CD14-positive monocyte (primary cell): ENCODE results near the gene RUNX2. TPM values are rescaled to one million over a fixed set of nuclear protein-coding genes. Genes with fewer than 3 reads are reported as not detected.

ENCODE experiments used
- DNase-seq, 3 donors: peaks; one replicate each; pipeline ENCODE4 v3.0.0-alpha.2; 2011 to 2022
- H2AFZ ChIP-seq: 2 replicates; pipeline ENCODE4 v1.6.0; 2012; ENCODE audit warnings: mild to moderate bottlenecking, low read depth, low read length, inconsistent platforms; ENCODE audit not compliant: insufficient read depth, poor library complexity, severe bottlenecking
- H3K27ac ChIP-seq, 2 donors: 1 replicate in 1 of 2; 2 replicates in 1 of 2; pipeline ENCODE4 v1.5.1; 2012 to 2013; ENCODE audit warnings: low read length in 2 of 2, control low read depth in 1 of 2, inconsistent platforms in 1 of 2, low read depth in 1 of 2, mild to moderate bottlenecking in 1 of 2
- H3K27me3 ChIP-seq, 2 donors: one replicate each; pipeline versions ENCODE4 v1.6.0 to v1.6.1; 2011 to 2013; ENCODE audit warnings: low read length in 2 of 2; ENCODE audit not compliant: control insufficient read depth in 2 of 2, insufficient read depth in 2 of 2
- H3K36me3 ChIP-seq, 2 donors: replicated peaks in 1 of 2; 1 replicate in 1 of 2; 2 replicates in 1 of 2; pipeline versions ENCODE4 v1.5.1 to v1.6.1; 2012 to 2013; ENCODE audit warnings: low read length in 2 of 2, control low read depth in 1 of 2, inconsistent platforms in 1 of 2, mild to moderate bottlenecking in 1 of 2; ENCODE audit not compliant: insufficient read depth in 2 of 2, control insufficient read depth in 1 of 2
- H3K4me1 ChIP-seq, 2 donors: 1 replicate in 1 of 2; 2 replicates in 1 of 2; pipeline versions ENCODE4 v1.5.1 to v1.6.1; 2012 to 2013; ENCODE audit warnings: low read length in 2 of 2, control low read depth in 1 of 2, inconsistent platforms in 1 of 2, mild to moderate bottlenecking in 1 of 2, moderate library complexity in 1 of 2; ENCODE audit not compliant: insufficient read depth in 2 of 2, control insufficient read depth in 1 of 2
- H3K4me2 ChIP-seq: replicated peaks from 2 replicates; pipeline ENCODE3; 2012; ENCODE audit warnings: low read length, moderate library complexity, mild to moderate bottlenecking; ENCODE audit not compliant: poor library complexity, severe bottlenecking; ENCODE audit errors: extremely low read depth
- H3K4me3 ChIP-seq, 3 experiments: fragments of 200-600 bp in 1 of 3; sonication (generic) in 1 of 3; replicated peaks in 1 of 3; 1 replicate in 2 of 3; 2 replicates in 1 of 3; pipeline ENCODE4 v1.5.1; 2011 to 2013; ENCODE audit warnings: low read length in 3 of 3, mild to moderate bottlenecking in 3 of 3, control low read depth in 2 of 3, low read depth in 2 of 3, inconsistent platforms in 1 of 3, moderate library complexity in 1 of 3
- H3K79me2 ChIP-seq: 2 replicates; pipeline ENCODE4 v1.6.0; 2012; ENCODE audit warnings: mild to moderate bottlenecking, control low read depth, inconsistent platforms, low read length, moderate library complexity; ENCODE audit not compliant: insufficient read depth
- H3K9ac ChIP-seq: 2 replicates; pipeline ENCODE4 v1.6.0; 2017; ENCODE audit warnings: low read length, mild to moderate bottlenecking; ENCODE audit not compliant: insufficient read depth, poor library complexity, severe bottlenecking
- H3K9me3 ChIP-seq, 2 donors: replicated peaks in 1 of 2; 1 replicate in 1 of 2; 2 replicates in 1 of 2; pipeline versions ENCODE4 v1.5.1 to v1.6.1; 2012 to 2013; ENCODE audit warnings: low read length in 2 of 2, control low read depth in 1 of 2; ENCODE audit not compliant: control insufficient read depth in 1 of 2, insufficient read depth in 1 of 2
- H4K20me1 ChIP-seq: 2 replicates; pipeline ENCODE4 v1.6.0; 2012; ENCODE audit warnings: mild to moderate bottlenecking, low read length, control low read depth, moderate library complexity; ENCODE audit not compliant: insufficient read depth
- H3K27ac Mint-ChIP-seq, 7 donors: one replicate each; pipeline ENCODE4 v1.8.0; 2020; ENCODE audit warnings: mild to moderate bottlenecking in 7 of 7, mixed read lengths in 7 of 7, moderate library complexity in 6 of 7, inconsistent platforms in 2 of 7
- H3K27me3 Mint-ChIP-seq, 3 donors: one replicate each; pipeline ENCODE4 v1.8.0; 2021 to 2022; ENCODE audit warnings: low read depth in 3 of 3, mild to moderate bottlenecking in 3 of 3, mixed read lengths in 3 of 3, moderate library complexity in 3 of 3, inconsistent platforms in 1 of 3
- H3K36me3 Mint-ChIP-seq, 2 donors: one replicate each; pipeline ENCODE4 v1.8.0; 2020; ENCODE audit warnings: mixed read lengths in 2 of 2, inconsistent platforms in 1 of 2, mild to moderate bottlenecking in 1 of 2
- H3K4me1 Mint-ChIP-seq: one replicate; pipeline ENCODE4 v1.8.0; 2020; ENCODE audit warnings: mild to moderate bottlenecking, mixed read lengths
- H3K4me3 Mint-ChIP-seq, 2 donors: one replicate each; pipeline ENCODE4 v1.8.0; 2020; ENCODE audit warnings: mild to moderate bottlenecking in 2 of 2, mixed read lengths in 2 of 2, moderate library complexity in 1 of 2
- H3K9me3 Mint-ChIP-seq, 7 donors: one replicate each; pipeline ENCODE4 v1.8.0; 2020 to 2022; ENCODE audit warnings: mixed read lengths in 7 of 7, mild to moderate bottlenecking in 6 of 7, moderate library complexity in 6 of 7, inconsistent platforms in 2 of 7
- CTCF ChIP-seq: fragments of 200-600 bp; IDR thresholded peaks from one replicate; pipeline ENCODE4 v1.8.0; 2022; ENCODE audit warnings: antibody characterized with exemption, mild to moderate bottlenecking
- WGBS: methylation state at CpG from one replicate; pipeline ENCODE4 v1.1.5; 2013; ENCODE audit warnings: missing lambda C conversion rate; ENCODE audit not compliant: insufficient coverage; 5-methylcytosine and 5-hydroxymethylcytosine counted together
- intact Hi-C, 2 donors: fragments of 100-400 bp; cut with micrococcal nuclease; formaldehyde crosslinking; loops; one replicate each; pipeline versions ENCODE4 v1.15.0 to v1.15.1; 2023
- polyA plus RNA-seq, 3 donors: library from polyadenylated mRNA; depleted of rRNA in 1 of 3; unstranded in 2 of 3; stranded (reverse) in 1 of 3; fragments of 300-500 nt in 2 of 3; fragments of >200 nt in 1 of 3; fragmentation: Illumina TruSeq in 2 of 3; gene quantifications; 1 replicate in 2 of 3; 2 replicates in 1 of 3; pipeline ENCODE4 v1.2.3, GENCODE V29; 2012 to 2021

Gene RUNX2
- polyA plus RNA-seq, 3 donors = 1.3 to 5.0 (median 2.5) TPM

- no peak for TF ChIP-seq CTCF
- no peaks in the 10 kb centered on the region for H3K9me3 ChIP-seq
These were observed 363.9 kb downstream of the RUNX2 start for GRCh38 chr6:45692021-45692420.

GRCh38 chr6:45696738-45697137, 368.6 kb downstream of the RUNX2 start:
- H3K27me3 ChIP-seq = no peaks in the 10 kb centered on the region

More at GRCh38 chr6:45692021-45692420, 363.9 kb downstream of the RUNX2 start:
- no peak overlapping the region for H3K27ac ChIP-seq
- H3K79me2 ChIP-seq = no peaks in the 10 kb centered on the region
- H3K4me2 ChIP-seq = no peak overlapping the region
- no peak overlapping the region for H2AFZ ChIP-seq
- WGBS = no CpG with 5 or more reads among the region's 3 CpGs
- H3K27me3 Mint-ChIP-seq = peaks cover 0 to 4% (median 0%) of the 10 kb centered on the region in 3 donors
- H3K4me3 Mint-ChIP-seq = no peak overlapping the region
- DNase-seq = no peak
- no peaks in the 10 kb centered on the region for H3K36me3 ChIP-seq
- no peak overlapping the region for H3K27ac Mint-ChIP-seq
- intact Hi-C loops = no loop called here
- no peaks in the 10 kb centered on the region for H3K4me1 Mint-ChIP-seq
- H3K4me3 ChIP-seq = no peak overlapping the region
- H3K36me3 Mint-ChIP-seq = no peaks in the 10 kb centered on the region
- H3K4me1 ChIP-seq = no peaks in the 10 kb centered on the region
- no peaks in the 10 kb centered on the region for H3K27me3 ChIP-seq
- peaks cover 0 to 3% (median 0%) of the 10 kb centered on the region in 7 donors for H3K9me3 Mint-ChIP-seq
- H3K9ac ChIP-seq = no peak overlapping the region
- no peaks in the 10 kb centered on the region for H4K20me1 ChIP-seq

More at GRCh38 chr6:45696738-45697137, 368.6 kb downstream of the RUNX2 start:
- H3K4me1 Mint-ChIP-seq = no peaks in the 10 kb centered on the region
- H3K4me3 Mint-ChIP-seq = no peak overlapping the region
- H3K4me1 ChIP-seq = no peaks in the 10 kb centered on the region
- no peak overlapping the region for H3K4me3 ChIP-seq
- intact Hi-C loops = no loop called here
- no peak overlapping the region for H2AFZ ChIP-seq
- H3K36me3 Mint-ChIP-seq = no peaks in the 10 kb centered on the region
- no peaks in the 10 kb centered on the region for H3K36me3 ChIP-seq
- no peak overlapping the region for H3K27ac Mint-ChIP-seq
- no peaks in the 10 kb centered on the region for H3K9me3 ChIP-seq
- no peak overlapping the region for H3K27ac ChIP-seq
- 100% methylated on average over 1 of the region's 1 CpG for WGBS
- no peaks in the 10 kb centered on the region for H4K20me1 ChIP-seq
- H3K4me2 ChIP-seq = no peak overlapping the region
- H3K9ac ChIP-seq = no peak overlapping the region
- TF ChIP-seq CTCF = no peak
- no peaks in the 10 kb centered on the region for H3K79me2 ChIP-seq
- DNase-seq = no peak
- H3K27me3 Mint-ChIP-seq = no peaks in the 10 kb centered on the region
- H3K9me3 Mint-ChIP-seq = peaks cover 0 to 3% (median 0%) of the 10 kb centered on the region in 7 donors
